ELF-1 (cell line): Measurements from ENCODE around the gene TBRG4.

Experiments used
- DNase-seq: peaks from one replicate; pipeline ENCODE4 v3.0.0-alpha.2; 2016; ENCODE audit warnings: low read depth, low spot score

TBRG4 gene

GRCh38 chr7:45074528-45075354, 36.8 kb downstream of the TBRG4 start:
- no peak for DNase-seq

GRCh38 chr7:45073786-45074527, 37.5 kb downstream of the TBRG4 start:
- DNase-seq, result no peak

GRCh38 chr7:45073031-45073785, 38.3 kb downstream of the TBRG4 start:
- DNase-seq, result peak; percentile 37

- peak; percentile 89 for DNase-seq
Observed at GRCh38 chr7:45072131-45073030, 39.1 kb downstream of the TBRG4 start.

- DNase-seq, result no peak
Observed at GRCh38 chr7:45071528-45071927, 40.0 kb downstream of the TBRG4 start.

- no peak for DNase-seq
Observed at GRCh38 chr7:45070254-45070642, 41.2 kb downstream of the TBRG4 start.

- DNase-seq, result no peak
Observed at GRCh38 chr7:45069444-45070253, 41.8 kb downstream of the TBRG4 start.

GRCh38 chr7:45068236-45069023, 43.1 kb downstream of the TBRG4 start:
- no peak for DNase-seq

GRCh38 chr7:45067582-45067981, 43.9 kb downstream of the TBRG4 start:
- no peak for DNase-seq

- no peak for DNase-seq
Observed at GRCh38 chr7:45066409-45066808, 45.1 kb downstream of the TBRG4 start.

- no peak for DNase-seq
Observed at GRCh38 chr7:45065031-45065995, 46.2 kb downstream of the TBRG4 start.

- DNase-seq, result no peak
Observed at GRCh38 chr7:45064047-45064725, 47.3 kb downstream of the TBRG4 start.

- no peak for DNase-seq
Observed at GRCh38 chr7:45061806-45062425, 49.6 kb downstream of the TBRG4 start.

- DNase-seq, result no peak
Observed at GRCh38 chr7:45061352-45061751, 50.1 kb downstream of the TBRG4 start.

GRCh38 chr7:45060295-45060694, 51.2 kb downstream of the TBRG4 start:
- DNase-seq, result no peak

GRCh38 chr7:45057878-45058277, 53.6 kb downstream of the TBRG4 start:
- DNase-seq, result no peak

GRCh38 chr7:45055594-45056219, 55.8 kb downstream of the TBRG4 start:
- no peak for DNase-seq
